Adrenal gland (tissue), 5 donors: ENCODE results near the gene B4GALT1.

Source experiments
- POLR2A ChIP-seq, 2 donors: fragments of 450-650 bp; IDR thresholded peaks; one replicate each; pipeline ENCODE4 v1.6.1; 2017; ENCODE audit warnings: antibody characterized with exemption in 2 of 2, mild to moderate bottlenecking in 2 of 2, moderate library complexity in 1 of 2
- TF ChIP-seq, protein P1 (sequence below), 6 experiments: fragments of 450-650 bp in 4 of 6; fragments of 200-600 bp in 2 of 6; sonication (generic) in 1 of 6; IDR thresholded peaks; 1 replicate in 5 of 6; 2 replicates in 1 of 6; pipeline versions ENCODE4 v1.5.1 to v1.8.0; 2016 to 2021; ENCODE audit warnings: antibody characterized with exemption in 6 of 6, mild to moderate bottlenecking in 2 of 6, moderate library complexity in 1 of 6
- donor health status: DM: no; HTN: no; CAD: no.

DNA sequence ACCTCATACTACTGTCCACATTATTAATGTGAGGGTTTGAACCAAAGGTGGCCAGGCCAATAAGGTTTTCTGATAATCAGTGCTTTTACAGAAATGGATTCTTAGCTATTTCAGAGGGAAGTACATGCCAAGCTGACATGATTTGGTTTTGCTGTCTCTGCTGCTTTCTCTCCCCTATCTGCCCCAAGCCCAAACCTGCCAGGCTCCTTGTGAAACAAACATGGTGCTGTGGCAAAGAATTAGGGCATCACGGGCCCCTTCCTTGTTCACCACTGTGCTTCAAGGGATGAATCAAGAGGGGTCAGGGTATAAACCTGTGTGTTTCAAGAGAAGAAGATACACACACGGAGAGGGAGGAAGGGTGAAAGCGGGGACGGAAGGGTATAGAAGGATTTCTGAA lies 49.3 kb downstream of the B4GALT1 start:
- TF ChIP-seq, protein P1, sequence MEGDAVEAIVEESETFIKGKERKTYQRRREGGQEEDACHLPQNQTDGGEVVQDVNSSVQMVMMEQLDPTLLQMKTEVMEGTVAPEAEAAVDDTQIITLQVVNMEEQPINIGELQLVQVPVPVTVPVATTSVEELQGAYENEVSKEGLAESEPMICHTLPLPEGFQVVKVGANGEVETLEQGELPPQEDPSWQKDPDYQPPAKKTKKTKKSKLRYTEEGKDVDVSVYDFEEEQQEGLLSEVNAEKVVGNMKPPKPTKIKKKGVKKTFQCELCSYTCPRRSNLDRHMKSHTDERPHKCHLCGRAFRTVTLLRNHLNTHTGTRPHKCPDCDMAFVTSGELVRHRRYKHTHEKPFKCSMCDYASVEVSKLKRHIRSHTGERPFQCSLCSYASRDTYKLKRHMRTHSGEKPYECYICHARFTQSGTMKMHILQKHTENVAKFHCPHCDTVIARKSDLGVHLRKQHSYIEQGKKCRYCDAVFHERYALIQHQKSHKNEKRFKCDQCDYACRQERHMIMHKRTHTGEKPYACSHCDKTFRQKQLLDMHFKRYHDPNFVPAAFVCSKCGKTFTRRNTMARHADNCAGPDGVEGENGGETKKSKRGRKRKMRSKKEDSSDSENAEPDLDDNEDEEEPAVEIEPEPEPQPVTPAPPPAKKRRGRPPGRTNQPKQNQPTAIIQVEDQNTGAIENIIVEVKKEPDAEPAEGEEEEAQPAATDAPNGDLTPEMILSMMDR (IDR thresholded peaks at IDR 0.05) = no peak
- TF ChIP-seq POLR2A (IDR thresholded peaks at IDR 0.05) = no peak
